Measurements from ENCODE around the gene CDH11.

Gene CDH11

GRCh38 chr16:65024767-65025178 lies 97.1 kb downstream of the CDH11 start:
- H3F3A ChIP-seq (ENCODE audit: insufficient read depth, low read length): no peaks in the 10 kb centered on the region
- no peaks in the 10 kb centered on the region for H3K9me2 ChIP-seq (ENCODE audit: low read depth, low read length)
- no peak overlapping the region for H3K9ac ChIP-seq (ENCODE audit: low read length)

GRCh38 chr16:65023802-65024201 lies 98.1 kb downstream of the CDH11 start:
- Histone ChIP-seq H3K27ac (ENCODE audit: low read depth, low read length, poor library complexity, severe bottlenecking) (no peak overlapping the region), H3K79me2 (ENCODE audit: insufficient read depth, low read length) (no peaks in the 10 kb centered on the region), H3K9ac (ENCODE audit: low read length) (no peak overlapping the region), H3K4me3 (ENCODE audit: low read depth, low read length, poor library complexity, severe bottlenecking) (no peak overlapping the region), H3K9me2 (ENCODE audit: low read depth, low read length) (no peaks in the 10 kb centered on the region), H3K4me1 (ENCODE audit: insufficient read depth, low read length, severe bottlenecking) (no peaks in the 10 kb centered on the region), H3K9me3 (ENCODE audit: low read length) (no peaks in the 10 kb centered on the region; the same call in 1 of the 2 replicates), H3K36me3 (ENCODE audit: insufficient read depth, low read length) (no peaks in the 10 kb centered on the region), H3K27me3 (ENCODE audit: insufficient read depth, low read length) (no peaks in the 10 kb centered on the region), H3K4me2 (ENCODE audit: low read length) (no peak overlapping the region), H2AFZ (ENCODE audit: low read length) (no peak overlapping the region), H4K20me1 (ENCODE audit: insufficient read depth, low read length) (no peaks in the 10 kb centered on the region), H3F3A (ENCODE audit: insufficient read depth, low read length) (no peaks in the 10 kb centered on the region)
- TF ChIP-seq EZH2 (IDR thresholded peaks at IDR 0.05; ENCODE audit: borderline replicate concordance, low read length): no peak
- TF ChIP-seq CTCF (IDR thresholded peaks at IDR 0.05; ENCODE audit: low read length): no peak

More at GRCh38 chr16:65024767-65025178, 97.1 kb downstream of the CDH11 start:
- H3K79me2 ChIP-seq (ENCODE audit: insufficient read depth, low read length): no peaks in the 10 kb centered on the region
- no peak overlapping the region for H3K4me3 ChIP-seq (ENCODE audit: low read depth, low read length, poor library complexity, severe bottlenecking)
- no peaks in the 10 kb centered on the region for H3K27me3 ChIP-seq (ENCODE audit: insufficient read depth, low read length)
- no peak overlapping the region for H3K27ac ChIP-seq (ENCODE audit: low read depth, low read length, poor library complexity, severe bottlenecking)
- no peaks in the 10 kb centered on the region for H4K20me1 ChIP-seq (ENCODE audit: insufficient read depth, low read length)
- H3K36me3 ChIP-seq (ENCODE audit: insufficient read depth, low read length): no peaks in the 10 kb centered on the region
- no peaks in the 10 kb centered on the region for H3K4me1 ChIP-seq (ENCODE audit: insufficient read depth, low read length, severe bottlenecking)
- H2AFZ ChIP-seq (ENCODE audit: low read length): no peak overlapping the region
- TF ChIP-seq CTCF (IDR thresholded peaks at IDR 0.05; ENCODE audit: low read length) (no peak), EZH2 (IDR thresholded peaks at IDR 0.05; ENCODE audit: borderline replicate concordance, low read length) (no peak)
- no peak overlapping the region for H3K4me2 ChIP-seq (ENCODE audit: low read length)
- H3K9me3 ChIP-seq (ENCODE audit: low read length): no peaks in the 10 kb centered on the region

- Histone ChIP-seq H3K4me3 (ENCODE audit: low read depth, low read length, poor library complexity, severe bottlenecking) (no peak overlapping the region), H3K27ac (ENCODE audit: low read depth, low read length, poor library complexity, severe bottlenecking) (no peak overlapping the region), H3K9me3 (ENCODE audit: low read length) (no peaks in the 10 kb centered on the region; the same call in 1 of the 2 replicates), H3K4me2 (ENCODE audit: low read length) (no peak overlapping the region), H3K9ac (ENCODE audit: low read length) (no peak overlapping the region), H4K20me1 (ENCODE audit: insufficient read depth, low read length) (no peaks in the 10 kb centered on the region), H3K27me3 (ENCODE audit: insufficient read depth, low read length) (no peaks in the 10 kb centered on the region), H3K9me2 (ENCODE audit: low read depth, low read length) (no peaks in the 10 kb centered on the region), H3F3A (ENCODE audit: insufficient read depth, low read length) (no peaks in the 10 kb centered on the region), H3K36me3 (ENCODE audit: insufficient read depth, low read length) (no peaks in the 10 kb centered on the region), H3K79me2 (ENCODE audit: insufficient read depth, low read length) (no peaks in the 10 kb centered on the region), H2AFZ (ENCODE audit: low read length) (no peak overlapping the region), H3K4me1 (ENCODE audit: insufficient read depth, low read length, severe bottlenecking) (no peaks in the 10 kb centered on the region)
- no peak for TF ChIP-seq CTCF (IDR thresholded peaks at IDR 0.05; ENCODE audit: low read length)
- no peak for TF ChIP-seq EZH2 (IDR thresholded peaks at IDR 0.05; ENCODE audit: borderline replicate concordance, low read length)
These were observed 99.8 kb downstream of the CDH11 start for GRCh38 chr16:65021852-65022595.
